H1 (cell line): ENCODE measurements around the gene SBNO2. TPM values are rescaled to one million over a fixed set of nuclear protein-coding genes. Genes with fewer than 3 reads are reported as not detected.

ENCODE experiments used
- CTCF ChIA-PET: fragments of 300-600 bp; sonication (Branson Sonifier 250); formaldehyde crosslinking; loops from one replicate; lab custom pipeline; 2021; ENCODE audit not compliant: partially characterized antibody; lab: Charles Lee
- POLR2A ChIA-PET: fragments of 300-600 bp; sonication (Branson Sonifier 250); formaldehyde crosslinking; loops from one replicate; lab custom pipeline; 2021; ENCODE audit warnings: inconsistent platforms; ENCODE audit not compliant: partially characterized antibody; lab: Charles Lee
- DNase-seq, 2 experiments: peaks; one replicate each; pipeline versions ENCODE4 v3.0.0 to v3.0.0-alpha.2; 2010 to 2022; ENCODE audit warnings: low spot score in 2 of 2, low read depth in 1 of 2, mixed read lengths in 1 of 2
- FAIRE-seq: peaks from 2 replicates; lab custom pipeline; 2011; peaks lifted over from hg19 to GRCh38; lab: Jason Lieb, UNC
- H2AFZ ChIP-seq: 2 replicates; pipeline ENCODE4 v1.8.1; 2012; ENCODE audit warnings: low read length, inconsistent platforms
- H2AK5ac ChIP-seq: 2 replicates; pipeline ENCODE4 v1.6.1; 2013; ENCODE audit warnings: low read depth, low read length
- H2BK120ac ChIP-seq: replicated peaks from 2 replicates; pipeline ENCODE3; 2013; ENCODE audit warnings: low read depth, low read length, inconsistent platforms
- H2BK12ac ChIP-seq: 2 replicates; pipeline ENCODE4 v1.6.1; 2013; ENCODE audit warnings: low read depth, low read length
- H2BK15ac ChIP-seq: 2 replicates; pipeline ENCODE4 v1.6.1; 2013; ENCODE audit warnings: low read length
- H2BK20ac ChIP-seq: 2 replicates; pipeline ENCODE4 v1.6.1; 2013; ENCODE audit warnings: low read length
- H2BK5ac ChIP-seq: 2 replicates; pipeline ENCODE4 v1.6.1; 2013; ENCODE audit warnings: low read depth, low read length
- H3K14ac ChIP-seq: 2 replicates; pipeline ENCODE4 v1.6.1; 2013; ENCODE audit warnings: inconsistent platforms; ENCODE audit not compliant: insufficient read length
- H3K18ac ChIP-seq: 2 replicates; pipeline ENCODE4 v1.6.1; 2013; ENCODE audit warnings: low read length; ENCODE audit errors: extremely low read depth
- H3K23ac ChIP-seq: 2 replicates; pipeline ENCODE4 v1.6.1; 2013; ENCODE audit warnings: inconsistent platforms; ENCODE audit not compliant: insufficient read length
- H3K23me2 ChIP-seq: 2 replicates; pipeline ENCODE4 v1.6.1; 2013; ENCODE audit warnings: low read depth, low read length
- H3K27ac ChIP-seq: 2 replicates; pipeline ENCODE4 v1.6.1; 2011; ENCODE audit warnings: low read depth, low read length, inconsistent platforms
- H3K27me3 ChIP-seq, 4 experiments: replicated peaks in 1 of 4; 1 replicate in 1 of 4; 2 replicates in 3 of 4; pipeline versions ENCODE4 v1.6.1 to v1.8.1; 2011 to 2013; ENCODE audit warnings: low read length in 3 of 4, mild to moderate bottlenecking in 3 of 4, inconsistent platforms in 2 of 4, mixed read lengths in 2 of 4, moderate library complexity in 1 of 4; ENCODE audit not compliant: control insufficient read depth in 3 of 4, insufficient read depth in 3 of 4; ENCODE audit errors: extremely low read depth in 1 of 4
- H3K36me3 ChIP-seq, 4 experiments: 2 replicates each; pipeline versions ENCODE4 v1.6.1 to v1.8.1; 2011 to 2013; ENCODE audit warnings: mild to moderate bottlenecking in 4 of 4, low read length in 3 of 4, moderate library complexity in 2 of 4, control low read depth in 1 of 4, inconsistent platforms in 1 of 4; ENCODE audit not compliant: insufficient read depth in 4 of 4, control insufficient read depth in 2 of 4
- H3K4ac ChIP-seq: replicated peaks from 2 replicates; pipeline ENCODE3; 2013; ENCODE audit warnings: low read length, low read depth, mixed read lengths, inconsistent platforms; ENCODE audit not compliant: insufficient read length
- H3K4me1 ChIP-seq, 4 experiments: replicated peaks in 1 of 4; 1 replicate in 1 of 4; 2 replicates in 3 of 4; pipeline versions ENCODE4 v1.6.1 to v1.8.1; 2011 to 2013; ENCODE audit warnings: low read length in 3 of 4, inconsistent platforms in 2 of 4, mixed read lengths in 1 of 4; ENCODE audit not compliant: insufficient read depth in 4 of 4, control insufficient read depth in 3 of 4
- H3K4me2 ChIP-seq, 2 experiments: 2 replicates each; pipeline versions ENCODE4 v1.6.1 to v1.8.1; 2011 to 2013; ENCODE audit warnings: low read depth in 2 of 2, low read length in 2 of 2, control low read depth in 1 of 2, inconsistent platforms in 1 of 2, mild to moderate bottlenecking in 1 of 2; ENCODE audit not compliant: insufficient read depth in 1 of 2
- H3K4me3 ChIP-seq, 4 experiments: fragments of 200-600, 300-600 bp in 1 of 4; sonication (generic), shearing (Covaris generic), sonication (Bioruptor Twin) in 1 of 4; 2 replicates each; pipeline versions ENCODE4 v1.5.1 to v1.8.1; 2011 to 2016; ENCODE audit warnings: low read length in 4 of 4, low read depth in 3 of 4, control low read depth in 2 of 4, inconsistent platforms in 2 of 4, mild to moderate bottlenecking in 2 of 4, mixed read lengths in 1 of 4, moderate library complexity in 1 of 4; ENCODE audit not compliant: insufficient read depth in 2 of 4; ENCODE audit errors: extremely low read depth in 1 of 4
- H3K56ac ChIP-seq: replicated peaks from 2 replicates; pipeline ENCODE3; 2013; ENCODE audit warnings: low read depth, mild to moderate bottlenecking, mixed read lengths, low read length, inconsistent platforms; ENCODE audit not compliant: insufficient read length
- H3K79me1 ChIP-seq: 2 replicates; pipeline ENCODE4 v1.6.1; 2013; ENCODE audit warnings: low read depth, low read length, control low read depth
- H3K79me2 ChIP-seq, 2 experiments: 2 replicates each; pipeline versions ENCODE4 v1.6.1 to v1.8.1; 2012 to 2013; ENCODE audit warnings: low read length in 2 of 2, mild to moderate bottlenecking in 2 of 2, inconsistent platforms in 1 of 2; ENCODE audit not compliant: insufficient read depth in 2 of 2, control insufficient read depth in 1 of 2
- H3K9ac ChIP-seq, 4 experiments: replicated peaks in 1 of 4; 1 replicate in 1 of 4; 2 replicates in 3 of 4; pipeline versions ENCODE4 v1.6.1 to v1.8.1; 2011 to 2013; ENCODE audit warnings: low read depth in 3 of 4, low read length in 3 of 4, control low read depth in 2 of 4, mild to moderate bottlenecking in 2 of 4, moderate library complexity in 2 of 4, inconsistent platforms in 1 of 4; ENCODE audit errors: extremely low read depth in 1 of 4
- H3K9me3 ChIP-seq, 2 experiments: 2 replicates each; pipeline versions ENCODE4 v1.6.1 to v1.8.1; 2012 to 2013; ENCODE audit warnings: mild to moderate bottlenecking in 2 of 2, moderate library complexity in 2 of 2, control low read depth in 1 of 2, inconsistent platforms in 1 of 2, low read depth in 1 of 2, low read length in 1 of 2, mixed read lengths in 1 of 2; ENCODE audit not compliant: insufficient read depth in 2 of 2
- H4K20me1 ChIP-seq, 2 experiments: replicated peaks in 1 of 2; 2 replicates each; pipeline versions ENCODE3 to v1.8.1; 2011 to 2013; ENCODE audit warnings: inconsistent platforms in 2 of 2, low read length in 2 of 2, mild to moderate bottlenecking in 1 of 2; ENCODE audit not compliant: insufficient read depth in 2 of 2, control insufficient read depth in 1 of 2
- H4K5ac ChIP-seq: 2 replicates; pipeline ENCODE4 v1.6.1; 2013; ENCODE audit warnings: low read length, low read depth, mixed read lengths, inconsistent platforms; ENCODE audit not compliant: insufficient read length
- H4K8ac ChIP-seq: 2 replicates; pipeline ENCODE4 v1.8.0; 2013; ENCODE audit warnings: mild to moderate bottlenecking, moderate library complexity, low read length, inconsistent platforms; ENCODE audit not compliant: insufficient read depth; ENCODE audit errors: extremely low read depth
- H4K91ac ChIP-seq: replicated peaks from 2 replicates; pipeline ENCODE3; 2013; ENCODE audit warnings: low read length, mixed read lengths, inconsistent platforms; ENCODE audit not compliant: insufficient read length
- CHD2 ChIP-seq: IDR thresholded peaks from 2 replicates; pipeline ENCODE4 v1.6.1; 2012; ENCODE audit warnings: low read length, improper control_type of control experiment
- MAX ChIP-seq: IDR thresholded peaks from 2 replicates; pipeline ENCODE4 v1.6.1; 2012; ENCODE audit warnings: inconsistent platforms
- POLR2A ChIP-seq, 2 experiments: IDR thresholded peaks; 1 replicate in 1 of 2; 2 replicates in 1 of 2; pipeline ENCODE4 v1.6.1; 2011; ENCODE audit warnings: low read depth in 2 of 2, low read length in 2 of 2, mild to moderate bottlenecking in 2 of 2; ENCODE audit errors: control extremely low read depth in 1 of 2
- POLR2AphosphoS5 ChIP-seq: IDR thresholded peaks from 2 replicates; pipeline ENCODE4 v1.6.1; 2011; ENCODE audit warnings: low read depth, low read length
- whole genome bisulfite sequencing, 2 experiments: shearing (Covaris generic) in 1 of 2; methylation state at CpG; one replicate each; pipeline versions ENCODE4 v1.1.6 to v1.1.7; 2013 to 2015; ENCODE audit warnings: low lambda C conversion rate in 2 of 2, mixed read lengths in 2 of 2, inconsistent platforms in 1 of 2, low coverage in 1 of 2, missing lambda C conversion rate in 1 of 2; ENCODE audit not compliant: insufficient replicate concordance in 2 of 2, insufficient coverage in 1 of 2, insufficient read length in 1 of 2; ENCODE audit errors: extremely low coverage in 1 of 2, missing lambda C conversion rate in 1 of 2; 5-methylcytosine and 5-hydroxymethylcytosine counted together
- polyA plus RNA-seq, 7 experiments: library from polyadenylated mRNA; depleted of rRNA in 3 of 7; stranded (reverse) in 5 of 7; unstranded in 2 of 7; fragments of >200 nt in 5 of 7; fragments of 200-250 nt in 2 of 7; gene quantifications; 1 replicate in 5 of 7; 2 replicates in 1 of 7; 4 replicates in 1 of 7; pipeline versions ENCODE4 v1.2.1 to v1.2.3, GENCODE V29; 2011 to 2013; ENCODE audit warnings: missing spikeins in 2 of 7, mixed read lengths in 2 of 7
- total RNA-seq: library from RNA; stranded (reverse); fragmentation: NEBNext Ultra II Directional; extraction: Animal tissue kit (Norgen Biotek cat#: 25700); gene quantifications from 2 replicates; pipeline ENCODE4 v1.2.1, GENCODE V29; 2021

Gene SBNO2
- total and polyA plus RNA-seq, 2 of the 8 experiments (the other 6 are each of a cell fraction or from before 2014, with no cell fraction given): 12.2 to 31.4 TPM

- Histone ChIP-seq H3K27ac (peak overlapping the region; percentile 66; the same call in 1 of the 2 replicates), H4K5ac (no peak overlapping the region), H3K27me3 (no peaks in the 10 kb centered on the region), H4K91ac (peak overlapping the region; percentile 95), H3K36me3 (peaks cover 8 to 32% (median 16%) of the 10 kb centered on the region in 4 experiments; a peak in 6 of 8 replicates), H2BK15ac (peak overlapping the region; percentile 88; the same call in 1 of the 2 replicates), H3K4ac (no peak overlapping the region), H3K9ac (peak overlapping the region; percentile 35 to 80 (median 73)), H3K79me1 (peaks cover 4% of the 10 kb centered on the region), H2BK20ac (no peak overlapping the region), H3K79me2 (no peaks in the 10 kb centered on the region; a peak in 1 of 4 replicates), H3K23me2 (peaks cover 7% of the 10 kb centered on the region; the same call in 1 of the 2 replicates), H2BK12ac (peak overlapping the region; percentile 80; the same call in 1 of the 2 replicates), H3K4me3 (peak overlapping the region; percentile 57 to 93 (median 64)), H3K4me1 (peaks cover 4 to 21% (median 8%) of the 10 kb centered on the region in 4 experiments), H2AK5ac (no peak overlapping the region), H3K18ac (no peak overlapping the region; the same call in none of the 2 replicates), H4K8ac (peak overlapping the region; percentile 73; the same call in 1 of the 2 replicates), H2AFZ (no peak overlapping the region), H2BK5ac (peak overlapping the region; percentile 73; the same call in 1 of the 2 replicates), H2BK120ac (no peak overlapping the region), H3K14ac (no peak overlapping the region), H3K9me3 (no peaks in the 10 kb centered on the region), H3K56ac (peak overlapping the region; percentile 50), H3K23ac (no peak overlapping the region), H4K20me1 (peaks cover 5 to 10% of the 10 kb centered on the region in 2 experiments), H3K4me2 (peak overlapping the region; percentile 71 to 97)
- FAIRE-seq: no peak
- ChIA-PET CTCF (interaction anchor here (0.6 to 2.1 kb wide), 7 partner anchors 8 to 117 kb away, joined by 3 to 6 read pairs (median 5); no protein-coding TSS in a partner anchor), POLR2A (interaction anchor here (0.7 to 9.8 kb wide), 19 partner anchors 7 to 170 kb away, joined by 3 to 116 read pairs (median 6); partner anchors contain the start of genes ABCA7, CIRBP, CNN2 and FAM174C)
- 68% methylated on average over 33 of the region's 69 CpGs; no CpG with 5 or more reads in 1 of the 2 experiments for WGBS, 2 experiments
- no peak for DNase-seq
- TF ChIP-seq POLR2AphosphoS5: peak; percentile 56
- TF ChIP-seq MAX: peak; percentile 74
- TF ChIP-seq CHD2: no peak
- TF ChIP-seq POLR2A (IDR thresholded peaks at IDR 0.05; ENCODE audit: control extremely low read depth in 1 of 2, low read depth in 2 of 2, low read length in 2 of 2): peak in 1 of 2 experiments; percentile 55; a peak in 2 of 3 replicates
Measured at GRCh38 chr19:1105008-1105872, 68.8 kb downstream of the SBNO2 start.
